PC-3 (cell line): ENCODE measurements around the gene CDH4.
A peak's percentile ranks its signal among the peaks of the same experiment; 100 is the strongest.

ENCODE experiments used
- CTCF ChIP-seq: fragments of 300-600 bp; sonication (generic); conservative IDR thresholded peaks from 2 replicates; pipeline ENCODE4 v1.5.1; 2017; ENCODE audit warnings: antibody characterized with exemption, low read depth, mild to moderate bottlenecking, low read length
- EZH2 ChIP-seq: fragments of 300-600 bp; sonication (generic); IDR thresholded peaks from one replicate; pipeline ENCODE4 v1.6.1; 2017; ENCODE audit warnings: antibody characterized with exemption, mild to moderate bottlenecking, low read length; ENCODE audit not compliant: unreplicated experiment

GRCh38 chr20:61599061-61599531 is 347.0 kb downstream of the CDH4 start:
- TF ChIP-seq CTCF (peak; percentile 25; the same call in 1 of the 2 replicates), EZH2 (no peak)
